ENCODE measurements around the gene WDR87. TPM values are rescaled to one million over a fixed set of nuclear protein-coding genes. Genes with fewer than 3 reads are reported as not detected.
"Not testable (repeated sequence)": the region's sequence is repeated elsewhere in the genome, so short reads cannot be mapped to it uniquely, and the experiment has no call there.

Gene WDR87
- polyA plus RNA-seq, 10 donors: 0.05 to 0.33 (median 0.15) TPM

GRCh38 chr19:37931881-37932655 is 25.7 kb upstream of the WDR87 start:
- DNase-seq: peak; percentile 54 to 76 (median 58)

GRCh38 chr19:37930416-37930815 is 24.0 kb upstream of the WDR87 start:
- DNase-seq: no peak

DNA sequence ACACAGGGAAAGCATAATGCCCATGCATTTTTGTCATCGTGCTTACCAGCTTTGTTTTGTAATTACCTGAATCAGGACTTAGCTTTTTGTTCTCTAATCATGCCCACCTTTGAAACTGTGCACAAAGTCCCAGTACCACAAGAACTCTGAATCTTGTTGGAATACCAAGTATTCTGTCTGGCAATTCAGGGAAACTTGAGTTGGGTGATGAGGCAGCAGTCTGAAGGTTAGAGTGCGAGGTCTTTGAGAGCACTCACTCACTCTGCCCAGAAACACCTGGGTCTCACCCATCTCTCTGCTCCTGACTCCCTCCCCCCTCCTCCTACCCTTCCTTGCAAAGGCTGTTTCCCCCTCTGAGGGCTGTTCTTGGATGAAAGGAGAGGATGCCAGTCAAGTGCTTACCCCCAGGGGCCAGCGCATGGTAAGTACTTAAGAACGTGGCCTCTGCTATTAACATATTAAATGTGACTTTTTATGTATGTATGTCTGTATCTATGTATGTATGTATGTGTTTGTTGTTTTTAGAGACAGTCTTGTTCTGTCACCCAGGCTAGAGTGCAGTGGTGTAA is 23.0 kb upstream of the WDR87 start:
- DNase-seq: no peak

GRCh38 chr19:37928527-37929286 is 22.3 kb upstream of the WDR87 start:
- DNase-seq: no peak

DNA sequence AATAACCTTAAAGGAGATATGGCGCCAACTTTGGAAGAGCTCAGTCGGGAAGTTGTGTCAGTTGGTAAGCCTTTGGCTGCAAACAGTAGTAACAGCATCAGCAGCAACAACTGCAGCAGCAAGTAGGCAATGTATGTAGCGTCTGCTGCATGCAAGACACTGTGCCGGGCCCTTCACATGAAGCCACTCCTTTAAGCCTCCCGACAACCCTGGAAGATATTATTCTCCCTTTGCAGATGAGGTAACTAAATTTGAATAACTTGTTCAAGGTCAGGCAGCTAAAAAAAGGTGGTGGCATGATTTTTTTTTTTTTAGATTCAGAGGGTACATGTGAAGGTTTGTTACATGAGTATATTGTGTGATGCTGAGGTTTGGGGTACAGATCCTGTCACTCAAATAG is 20.3 kb upstream of the WDR87 start:
- no peak for DNase-seq

GRCh38 chr19:37926255-37926654 is 19.9 kb upstream of the WDR87 start:
- no peak for DNase-seq

GRCh38 chr19:37925212-37925611 is 18.8 kb upstream of the WDR87 start:
- no peak for DNase-seq

DNA sequence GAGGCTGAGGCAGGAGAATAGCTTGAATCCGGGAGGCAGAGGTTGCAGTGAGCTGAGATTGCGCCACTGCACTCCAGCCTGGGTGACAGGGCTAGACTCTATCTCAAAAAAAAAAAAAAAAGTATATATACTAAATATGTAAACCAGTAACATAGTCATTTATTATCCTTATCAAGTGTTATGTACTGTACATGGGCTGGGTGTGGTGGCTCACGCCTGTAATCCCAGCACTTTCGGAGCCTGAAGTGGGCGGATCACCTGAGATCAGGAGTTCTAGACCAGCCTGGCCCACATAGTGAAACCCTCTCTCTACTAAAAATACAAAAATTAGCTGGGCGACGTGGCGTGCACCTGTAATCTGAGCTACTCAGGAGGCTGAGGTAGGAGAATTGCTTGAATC is 18.2 kb upstream of the WDR87 start:
- not testable (repeated sequence) for DNase-seq

GRCh38 chr19:37920591-37921450 is 14.4 kb upstream of the WDR87 start:
- DNase-seq: no peak

DNA sequence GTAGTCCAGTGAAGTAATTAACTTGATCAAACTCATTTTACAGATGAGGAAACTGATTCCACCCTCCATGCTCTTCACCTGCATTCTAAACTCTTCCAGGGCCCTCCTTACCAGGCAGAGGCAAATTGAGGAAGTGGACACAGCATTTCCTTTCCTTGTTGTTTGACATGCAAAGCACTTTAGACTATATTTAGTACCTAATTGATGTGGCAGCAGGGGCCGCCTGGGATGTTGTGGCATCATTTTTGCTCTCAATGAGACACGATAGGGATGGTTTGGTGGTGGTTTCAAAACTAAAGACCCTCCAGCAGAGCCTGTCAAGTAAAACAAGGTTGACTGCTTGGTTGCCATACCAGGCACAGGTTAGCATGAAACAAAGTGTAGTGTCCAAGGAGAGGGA is 8.5 kb upstream of the WDR87 start:
- no peak for DNase-seq

GRCh38 chr19:37909661-37910199 is 3.3 kb upstream of the WDR87 start:
- no peak for DNase-seq

DNA sequence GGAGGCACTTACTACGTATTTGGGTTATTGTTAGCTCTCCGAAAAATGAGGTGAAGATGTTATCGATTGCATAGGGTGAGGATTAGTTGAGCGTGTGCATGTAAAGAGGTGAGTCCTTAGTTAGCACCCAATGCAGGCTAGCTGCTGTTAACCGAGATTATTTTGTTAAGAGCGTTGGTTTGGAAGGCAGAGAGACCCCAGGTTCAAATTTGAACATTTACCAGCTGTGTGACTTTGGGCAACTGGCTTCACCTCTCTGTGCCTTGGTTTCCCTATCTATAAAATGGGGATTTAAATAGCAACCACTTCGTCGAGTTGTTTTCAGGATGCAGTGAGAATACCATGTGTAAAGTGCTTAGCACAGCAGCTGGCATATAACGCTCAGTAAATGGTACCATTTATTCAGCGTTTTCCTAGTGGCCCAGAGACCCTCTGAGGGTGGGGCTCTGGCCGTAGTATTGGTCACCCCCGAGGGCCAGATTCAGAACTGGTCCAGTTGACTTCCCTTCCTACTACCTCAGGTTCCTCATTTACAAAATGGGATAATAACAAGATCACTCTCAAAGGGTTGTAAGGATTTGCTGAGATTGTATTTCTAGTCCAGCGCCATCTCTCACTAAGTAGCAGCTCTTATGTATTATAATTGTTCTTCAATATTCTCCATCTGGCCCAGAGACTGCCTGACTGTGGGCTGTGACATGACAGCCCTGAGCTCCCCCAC is 1.5 kb upstream of the WDR87 start:
- peak in 1 of 3 donors; percentile 13 for DNase-seq

GRCh38 chr19:37906869-37907734 is 708 bp upstream of the WDR87 start, which contains the start of gene SIPA1L3:
Gene SIPA1L3 (plus strand): TSS chr19:37907208. CDS start chr19:38081566, 174,358 bp downstream.
- peak; percentile 96 to 99 (median 97) for DNase-seq

DNA sequence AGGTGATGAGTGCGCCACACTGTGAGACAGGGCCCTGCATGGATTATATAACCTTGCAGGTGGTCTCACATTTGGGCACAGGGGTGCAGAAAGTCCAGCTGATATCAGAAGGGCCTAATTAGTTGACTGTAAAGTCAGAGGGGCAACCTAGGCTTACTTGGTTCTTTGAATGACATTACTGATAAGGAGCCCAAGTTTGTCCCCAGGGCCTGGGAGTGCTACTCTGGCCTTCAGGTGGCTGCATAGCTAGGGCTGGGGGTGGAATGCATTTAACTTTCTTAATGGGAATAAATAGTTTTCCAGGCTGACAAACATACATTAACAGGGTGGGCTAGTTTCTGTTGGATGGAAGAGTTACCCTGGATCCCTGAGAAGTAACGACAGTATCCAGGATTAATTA is 3.3 kb downstream of the WDR87 start:
- no peak for DNase-seq

- DNase-seq: peak; percentile 52 to 76 (median 72)
Measured at GRCh38 chr19:37902668-37903067, 3.7 kb downstream of the WDR87 start.

DNA sequence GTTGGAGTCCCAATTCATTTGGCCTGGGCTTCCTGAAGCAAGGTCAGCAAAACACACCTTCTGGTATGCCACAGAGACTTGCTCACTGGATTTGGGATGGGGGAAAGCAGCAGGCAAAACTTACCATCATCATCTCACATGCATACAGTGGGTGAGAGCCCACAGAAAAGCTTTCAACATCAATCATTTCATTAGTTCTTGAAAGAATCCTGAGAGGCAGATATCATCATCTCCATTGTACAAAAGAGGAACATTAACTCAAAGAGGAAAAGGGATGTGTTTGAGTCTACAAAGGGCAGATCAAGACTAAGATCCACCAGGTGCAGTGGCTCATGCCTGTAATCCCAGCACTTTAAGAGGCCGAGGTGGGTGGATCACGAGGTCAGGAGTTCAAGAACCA is 6.4 kb downstream of the WDR87 start:
- DNase-seq: no peak

DNA sequence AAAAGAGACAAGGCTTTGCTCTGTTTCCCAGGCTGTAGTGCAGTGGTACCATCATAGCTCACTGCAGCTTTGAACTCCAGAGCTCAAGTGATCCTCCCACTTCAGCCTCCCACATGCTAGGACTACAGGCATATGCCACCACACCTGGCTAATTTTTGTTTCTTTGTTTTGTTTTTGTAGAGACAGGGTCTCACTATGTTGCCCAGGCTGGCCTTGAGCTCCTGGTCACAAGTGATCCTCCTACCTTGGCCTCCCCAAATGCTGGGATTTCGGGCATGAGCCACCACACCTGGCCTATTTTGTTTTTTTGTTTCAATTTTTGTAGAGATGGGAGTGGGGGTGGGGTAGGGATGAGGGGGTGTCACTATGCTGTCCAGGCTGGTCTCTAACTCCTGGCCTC is 6.9 kb downstream of the WDR87 start:
- no peak for DNase-seq

DNA sequence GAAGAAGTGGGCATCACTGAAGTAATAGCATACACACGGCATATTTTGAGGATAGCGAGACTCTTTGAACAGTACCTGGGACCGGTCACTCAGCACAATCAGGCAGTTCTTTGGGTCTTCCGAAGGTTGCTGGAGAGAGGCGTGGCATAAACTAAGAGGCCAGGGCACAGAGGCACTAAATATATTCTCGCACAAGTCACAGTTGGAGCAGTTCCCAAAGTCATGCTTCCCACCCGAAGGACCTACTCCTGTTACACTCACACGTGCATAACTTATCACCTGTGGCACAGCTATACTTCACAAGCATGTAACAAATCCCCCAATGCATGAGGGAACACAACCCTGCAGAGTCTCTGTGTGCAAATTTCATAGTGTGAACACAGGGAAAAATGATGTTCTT is 10.2 kb downstream of the WDR87 start:
- DNase-seq: peak in 2 of 3 donors; percentile 7 to 49

- DNase-seq: no peak
Measured at GRCh38 chr19:37893845-37894575, 12.4 kb downstream of the WDR87 start.

Measured in muscle of back (tissue), 11 donors.